HEK293T (cell line): ENCODE results near the gene SMIM44.

ENCODE experiments used
- FOXK2 ChIP-seq: fragments of 450-650 bp; IDR thresholded peaks from 2 replicates; pipeline ENCODE4 v1.6.1; 2016; ENCODE audit warnings: mild to moderate bottlenecking
- SP1 ChIP-seq: fragments of 450-650 bp; IDR thresholded peaks from 2 replicates; pipeline ENCODE4 v1.6.1; 2017

- TF ChIP-seq FOXK2, result no peak
- no peak for TF ChIP-seq SP1
These were observed 49.3 kb downstream of the SMIM44 start for GRCh38 chr19:3433805-3434540.
